H1 (cell line): ENCODE data around the gene RPUSD3. TPM values are rescaled to one million over a fixed set of nuclear protein-coding genes. Genes with fewer than 3 reads are reported as not detected.

Experiments used
- CTCF ChIA-PET: fragments of 300-600 bp; sonication (Branson Sonifier 250); formaldehyde crosslinking; loops from one replicate; lab custom pipeline; 2021; ENCODE audit not compliant: partially characterized antibody; lab: Charles Lee
- POLR2A ChIA-PET: fragments of 300-600 bp; sonication (Branson Sonifier 250); formaldehyde crosslinking; loops from one replicate; lab custom pipeline; 2021; ENCODE audit warnings: inconsistent platforms; ENCODE audit not compliant: partially characterized antibody; lab: Charles Lee
- DNase-seq, 2 experiments: peaks; one replicate each; pipeline versions ENCODE4 v3.0.0 to v3.0.0-alpha.2; 2010 to 2022; ENCODE audit warnings: low spot score in 2 of 2, low read depth in 1 of 2, mixed read lengths in 1 of 2
- FAIRE-seq: peaks from 2 replicates; lab custom pipeline; 2011; peaks lifted over from hg19 to GRCh38; lab: Jason Lieb, UNC
- H2AFZ ChIP-seq: 2 replicates; pipeline ENCODE4 v1.8.1; 2012; ENCODE audit warnings: low read length, inconsistent platforms
- H2AK5ac ChIP-seq: 2 replicates; pipeline ENCODE4 v1.6.1; 2013; ENCODE audit warnings: low read depth, low read length
- H2BK120ac ChIP-seq: replicated peaks from 2 replicates; pipeline ENCODE3; 2013; ENCODE audit warnings: low read depth, low read length, inconsistent platforms
- H2BK12ac ChIP-seq: 2 replicates; pipeline ENCODE4 v1.6.1; 2013; ENCODE audit warnings: low read depth, low read length
- H2BK15ac ChIP-seq: 2 replicates; pipeline ENCODE4 v1.6.1; 2013; ENCODE audit warnings: low read length
- H2BK20ac ChIP-seq: 2 replicates; pipeline ENCODE4 v1.6.1; 2013; ENCODE audit warnings: low read length
- H2BK5ac ChIP-seq: 2 replicates; pipeline ENCODE4 v1.6.1; 2013; ENCODE audit warnings: low read depth, low read length
- H3K14ac ChIP-seq: 2 replicates; pipeline ENCODE4 v1.6.1; 2013; ENCODE audit warnings: inconsistent platforms; ENCODE audit not compliant: insufficient read length
- H3K18ac ChIP-seq: 2 replicates; pipeline ENCODE4 v1.6.1; 2013; ENCODE audit warnings: low read length; ENCODE audit errors: extremely low read depth
- H3K23ac ChIP-seq: 2 replicates; pipeline ENCODE4 v1.6.1; 2013; ENCODE audit warnings: inconsistent platforms; ENCODE audit not compliant: insufficient read length
- H3K23me2 ChIP-seq: 2 replicates; pipeline ENCODE4 v1.6.1; 2013; ENCODE audit warnings: low read depth, low read length
- H3K27ac ChIP-seq: 2 replicates; pipeline ENCODE4 v1.6.1; 2011; ENCODE audit warnings: low read depth, low read length, inconsistent platforms
- H3K27me3 ChIP-seq, 4 experiments: replicated peaks in 1 of 4; 1 replicate in 1 of 4; 2 replicates in 3 of 4; pipeline versions ENCODE4 v1.6.1 to v1.8.1; 2011 to 2013; ENCODE audit warnings: low read length in 3 of 4, mild to moderate bottlenecking in 3 of 4, inconsistent platforms in 2 of 4, mixed read lengths in 2 of 4, moderate library complexity in 1 of 4; ENCODE audit not compliant: control insufficient read depth in 3 of 4, insufficient read depth in 3 of 4; ENCODE audit errors: extremely low read depth in 1 of 4
- H3K36me3 ChIP-seq, 4 experiments: 2 replicates each; pipeline versions ENCODE4 v1.6.1 to v1.8.1; 2011 to 2013; ENCODE audit warnings: mild to moderate bottlenecking in 4 of 4, low read length in 3 of 4, moderate library complexity in 2 of 4, control low read depth in 1 of 4, inconsistent platforms in 1 of 4; ENCODE audit not compliant: insufficient read depth in 4 of 4, control insufficient read depth in 2 of 4
- H3K4ac ChIP-seq: replicated peaks from 2 replicates; pipeline ENCODE3; 2013; ENCODE audit warnings: low read length, low read depth, mixed read lengths, inconsistent platforms; ENCODE audit not compliant: insufficient read length
- H3K4me1 ChIP-seq, 4 experiments: replicated peaks in 1 of 4; 1 replicate in 1 of 4; 2 replicates in 3 of 4; pipeline versions ENCODE4 v1.6.1 to v1.8.1; 2011 to 2013; ENCODE audit warnings: low read length in 3 of 4, inconsistent platforms in 2 of 4, mixed read lengths in 1 of 4; ENCODE audit not compliant: insufficient read depth in 4 of 4, control insufficient read depth in 3 of 4
- H3K4me2 ChIP-seq, 2 experiments: 2 replicates each; pipeline versions ENCODE4 v1.6.1 to v1.8.1; 2011 to 2013; ENCODE audit warnings: low read depth in 2 of 2, low read length in 2 of 2, control low read depth in 1 of 2, inconsistent platforms in 1 of 2, mild to moderate bottlenecking in 1 of 2; ENCODE audit not compliant: insufficient read depth in 1 of 2
- H3K4me3 ChIP-seq, 4 experiments: fragments of 200-600, 300-600 bp in 1 of 4; sonication (generic), shearing (Covaris generic), sonication (Bioruptor Twin) in 1 of 4; 2 replicates each; pipeline versions ENCODE4 v1.5.1 to v1.8.1; 2011 to 2016; ENCODE audit warnings: low read length in 4 of 4, low read depth in 3 of 4, control low read depth in 2 of 4, inconsistent platforms in 2 of 4, mild to moderate bottlenecking in 2 of 4, mixed read lengths in 1 of 4, moderate library complexity in 1 of 4; ENCODE audit not compliant: insufficient read depth in 2 of 4; ENCODE audit errors: extremely low read depth in 1 of 4
- H3K56ac ChIP-seq: replicated peaks from 2 replicates; pipeline ENCODE3; 2013; ENCODE audit warnings: low read depth, mild to moderate bottlenecking, mixed read lengths, low read length, inconsistent platforms; ENCODE audit not compliant: insufficient read length
- H3K79me1 ChIP-seq: 2 replicates; pipeline ENCODE4 v1.6.1; 2013; ENCODE audit warnings: low read depth, low read length, control low read depth
- H3K79me2 ChIP-seq, 2 experiments: 2 replicates each; pipeline versions ENCODE4 v1.6.1 to v1.8.1; 2012 to 2013; ENCODE audit warnings: low read length in 2 of 2, mild to moderate bottlenecking in 2 of 2, inconsistent platforms in 1 of 2; ENCODE audit not compliant: insufficient read depth in 2 of 2, control insufficient read depth in 1 of 2
- H3K9ac ChIP-seq, 4 experiments: replicated peaks in 1 of 4; 1 replicate in 1 of 4; 2 replicates in 3 of 4; pipeline versions ENCODE4 v1.6.1 to v1.8.1; 2011 to 2013; ENCODE audit warnings: low read depth in 3 of 4, low read length in 3 of 4, control low read depth in 2 of 4, mild to moderate bottlenecking in 2 of 4, moderate library complexity in 2 of 4, inconsistent platforms in 1 of 4; ENCODE audit errors: extremely low read depth in 1 of 4
- H3K9me3 ChIP-seq, 2 experiments: 2 replicates each; pipeline versions ENCODE4 v1.6.1 to v1.8.1; 2012 to 2013; ENCODE audit warnings: mild to moderate bottlenecking in 2 of 2, moderate library complexity in 2 of 2, control low read depth in 1 of 2, inconsistent platforms in 1 of 2, low read depth in 1 of 2, low read length in 1 of 2, mixed read lengths in 1 of 2; ENCODE audit not compliant: insufficient read depth in 2 of 2
- H4K20me1 ChIP-seq, 2 experiments: replicated peaks in 1 of 2; 2 replicates each; pipeline versions ENCODE3 to v1.8.1; 2011 to 2013; ENCODE audit warnings: inconsistent platforms in 2 of 2, low read length in 2 of 2, mild to moderate bottlenecking in 1 of 2; ENCODE audit not compliant: insufficient read depth in 2 of 2, control insufficient read depth in 1 of 2
- H4K5ac ChIP-seq: 2 replicates; pipeline ENCODE4 v1.6.1; 2013; ENCODE audit warnings: low read length, low read depth, mixed read lengths, inconsistent platforms; ENCODE audit not compliant: insufficient read length
- H4K8ac ChIP-seq: 2 replicates; pipeline ENCODE4 v1.8.0; 2013; ENCODE audit warnings: mild to moderate bottlenecking, moderate library complexity, low read length, inconsistent platforms; ENCODE audit not compliant: insufficient read depth; ENCODE audit errors: extremely low read depth
- H4K91ac ChIP-seq: replicated peaks from 2 replicates; pipeline ENCODE3; 2013; ENCODE audit warnings: low read length, mixed read lengths, inconsistent platforms; ENCODE audit not compliant: insufficient read length
- BACH1 ChIP-seq: IDR thresholded peaks from 2 replicates; pipeline ENCODE4 v1.6.1; 2012; ENCODE audit warnings: low read length, improper control_type of control experiment
- CHD1 ChIP-seq: IDR thresholded peaks from 2 replicates; pipeline ENCODE4 v1.6.1; 2012; ENCODE audit warnings: low read depth, low read length, improper control_type of control experiment
- CHD2 ChIP-seq: IDR thresholded peaks from 2 replicates; pipeline ENCODE4 v1.6.1; 2012; ENCODE audit warnings: low read length, improper control_type of control experiment
- HDAC2 ChIP-seq, 2 experiments: fragments of 300-600 bp in 1 of 2; sonication (generic) in 1 of 2; IDR thresholded peaks; 2 replicates each; pipeline ENCODE4 v1.6.1; 2011 to 2012; ENCODE audit warnings: low read depth in 2 of 2, low read length in 2 of 2, mild to moderate bottlenecking in 2 of 2, moderate library complexity in 2 of 2, borderline replicate concordance in 1 of 2, inconsistent platforms in 1 of 2
- HDAC6 ChIP-seq: IDR thresholded peaks from one replicate; pipeline ENCODE4 v1.7.1; 2012; ENCODE audit warnings: low read depth, mild to moderate bottlenecking, inconsistent platforms, low read length, moderate library complexity
- MAX ChIP-seq: IDR thresholded peaks from 2 replicates; pipeline ENCODE4 v1.6.1; 2012; ENCODE audit warnings: inconsistent platforms
- NRF1 ChIP-seq: IDR thresholded peaks from 2 replicates; pipeline ENCODE4 v1.6.1; 2011; ENCODE audit warnings: mild to moderate bottlenecking, low read depth, low read length, improper control_type of control experiment
- POLR2A ChIP-seq, 2 experiments: IDR thresholded peaks; 1 replicate in 1 of 2; 2 replicates in 1 of 2; pipeline ENCODE4 v1.6.1; 2011; ENCODE audit warnings: low read depth in 2 of 2, low read length in 2 of 2, mild to moderate bottlenecking in 2 of 2; ENCODE audit errors: control extremely low read depth in 1 of 2
- POLR2AphosphoS5 ChIP-seq: IDR thresholded peaks from 2 replicates; pipeline ENCODE4 v1.6.1; 2011; ENCODE audit warnings: low read depth, low read length
- RAD21 ChIP-seq, 2 experiments: IDR thresholded peaks in 1 of 2; conservative IDR thresholded peaks in 1 of 2; 2 replicates each; pipeline ENCODE4 v1.6.1; 2011; ENCODE audit warnings: low read depth in 2 of 2, low read length in 2 of 2, improper control_type of control experiment in 1 of 2, inconsistent platforms in 1 of 2, mild to moderate bottlenecking in 1 of 2, moderate library complexity in 1 of 2
- SUZ12 ChIP-seq: fragments of 200-600 bp; sonication (generic); IDR thresholded peaks from 2 replicates; pipeline ENCODE4 v1.6.1; 2012; ENCODE audit warnings: mild to moderate bottlenecking, inconsistent platforms, low read length, moderate library complexity, mixed read lengths
- ZNF274 ChIP-seq: IDR thresholded peaks from 2 replicates; pipeline ENCODE4 v1.7.0; 2012; ENCODE audit warnings: low read length, borderline replicate concordance; ENCODE audit errors: extremely low read depth
- WGBS, 2 experiments: shearing (Covaris generic) in 1 of 2; methylation state at CpG; one replicate each; pipeline versions ENCODE4 v1.1.6 to v1.1.7; 2013 to 2015; ENCODE audit warnings: low lambda C conversion rate in 2 of 2, mixed read lengths in 2 of 2, inconsistent platforms in 1 of 2, low coverage in 1 of 2, missing lambda C conversion rate in 1 of 2; ENCODE audit not compliant: insufficient replicate concordance in 2 of 2, insufficient coverage in 1 of 2, insufficient read length in 1 of 2; ENCODE audit errors: extremely low coverage in 1 of 2, missing lambda C conversion rate in 1 of 2; 5-methylcytosine and 5-hydroxymethylcytosine counted together
- polyA plus RNA-seq, 7 experiments: library from polyadenylated mRNA; depleted of rRNA in 3 of 7; stranded (reverse) in 5 of 7; unstranded in 2 of 7; fragments of >200 nt in 5 of 7; fragments of 200-250 nt in 2 of 7; gene quantifications; 1 replicate in 5 of 7; 2 replicates in 1 of 7; 4 replicates in 1 of 7; pipeline versions ENCODE4 v1.2.1 to v1.2.3, GENCODE V29; 2011 to 2013; ENCODE audit warnings: missing spikeins in 2 of 7, mixed read lengths in 2 of 7
- total RNA-seq: library from RNA; stranded (reverse); fragmentation: NEBNext Ultra II Directional; extraction: Animal tissue kit (Norgen Biotek cat#: 25700); gene quantifications from 2 replicates; pipeline ENCODE4 v1.2.1, GENCODE V29; 2021

Gene RPUSD3
- total and polyA plus RNA-seq, 2 of the 8 experiments (the other 6 are each of a cell fraction or from before 2014, with no cell fraction given) = 68.4 to 154 TPM

- no peak overlapping the region for H3K14ac ChIP-seq
- peaks cover 0 to 36% of the 10 kb centered on the region in 2 experiments; a peak in 2 of 4 replicates for H3K79me2 ChIP-seq
- H2BK12ac ChIP-seq = no peak overlapping the region
- H2BK15ac ChIP-seq = no peak overlapping the region; the same call in 1 of the 2 replicates
- no peak overlapping the region for H3K23ac ChIP-seq
- no peak overlapping the region; the same call in 1 of the 2 replicates for H3K18ac ChIP-seq
- no peaks in the 10 kb centered on the region for H3K27me3 ChIP-seq
- peak overlapping the region; percentile 98; the same call in 1 of the 2 replicates for H3K27ac ChIP-seq
- peak overlapping the region; percentile 11 for H4K5ac ChIP-seq
- peaks cover 0 to 1% of the 10 kb centered on the region in 2 experiments for H4K20me1 ChIP-seq
- ChIA-PET CTCF (interaction anchor here (1.2 to 1.6 kb wide), 4 partner anchors 10 to 43 kb away, joined by 4 to 6 read pairs (median 4); partner anchors contain the start of gene OGG1), POLR2A (interaction anchor here (0.8 to 5.5 kb wide), 19 partner anchors 8 to 429 kb away, joined by 3 to 71 read pairs (median 6); partner anchors contain the start of genes BRPF1, CAMK1, CRELD1 and EMC3)
- H3K4me3 ChIP-seq = peak overlapping the region; percentile 89 to 98 (median 95)
- H2BK5ac ChIP-seq = no peak overlapping the region
- no peaks in the 10 kb centered on the region for H3K9me3 ChIP-seq
- peak overlapping the region; percentile 12 for H4K91ac ChIP-seq
- H2BK20ac ChIP-seq = no peak overlapping the region
- H3K23me2 ChIP-seq = peaks cover 8% of the 10 kb centered on the region
- peaks cover 9% of the 10 kb centered on the region for H3K79me1 ChIP-seq
- DNase-seq (no peak), FAIRE-seq (no peak)
- H3K4me2 ChIP-seq = peak overlapping the region; percentile 83 to 96
- no peak overlapping the region for H3K4ac ChIP-seq
- peaks cover 0 to 8% (median 0%) of the 10 kb centered on the region in 4 experiments; a peak in 2 of 7 replicates for H3K4me1 ChIP-seq
- H4K8ac ChIP-seq = peak overlapping the region; percentile 90; the same call in 1 of the 2 replicates
- 25% methylated on average over 12 of the region's 14 CpGs; no CpG with 5 or more reads in 1 of the 2 experiments for WGBS, 2 experiments
- H2BK120ac ChIP-seq = no peak overlapping the region
- peak overlapping the region; percentile 83 for H3K56ac ChIP-seq
- 0 out of 2 replicates have a peak overlapping the region, but pooled peaks have one; percentile 34 for H2AK5ac ChIP-seq
- H2AFZ ChIP-seq = no peak overlapping the region
- H3K9ac ChIP-seq = peak overlapping the region in 3 of 4 experiments; percentile 73 to 98 (median 94); a peak in 6 of 7 replicates
- H3K36me3 ChIP-seq = peaks cover 2 to 26% (median 13%) of the 10 kb centered on the region in 4 experiments; a peak in 6 of 8 replicates
- TF ChIP-seq RAD21 (IDR thresholded peaks at IDR 0.05 in 1 of 2, conservative IDR thresholded peaks at IDR 0.05 in 1 of 2; ENCODE audit: low read depth in 2 of 2, low read length in 2 of 2) = no peak
- peak in 1 of 2 experiments; percentile 37; a peak in 1 of 3 replicates for TF ChIP-seq POLR2A (IDR thresholded peaks at IDR 0.05; ENCODE audit: control extremely low read depth in 1 of 2, low read depth in 2 of 2, low read length in 2 of 2)
- no peak for TF ChIP-seq CHD2
- TF ChIP-seq CHD1 = no peak
- no peak for TF ChIP-seq ZNF274
- no peak for TF ChIP-seq NRF1
- TF ChIP-seq MAX = no peak
- TF ChIP-seq SUZ12 = no peak
- TF ChIP-seq BACH1 = no peak
- peak in 1 of 2 experiments; percentile 87; a peak in 1 of 4 replicates for TF ChIP-seq HDAC2 (IDR thresholded peaks at IDR 0.05; ENCODE audit: borderline replicate concordance in 1 of 2, low read depth in 2 of 2, low read length in 2 of 2)
- no peak for TF ChIP-seq HDAC6
- no peak for TF ChIP-seq POLR2AphosphoS5
Observed at GRCh38 chr3:9791790-9792404, 51.9 kb downstream of the RPUSD3 start.
